ENCODE measurements around the gene SPIRE2.
"Not testable (repeated sequence)": the region's sequence is repeated elsewhere in the genome, so short reads cannot be mapped to it uniquely, and the experiment has no call there.

The SPIRE2 gene

DNA sequence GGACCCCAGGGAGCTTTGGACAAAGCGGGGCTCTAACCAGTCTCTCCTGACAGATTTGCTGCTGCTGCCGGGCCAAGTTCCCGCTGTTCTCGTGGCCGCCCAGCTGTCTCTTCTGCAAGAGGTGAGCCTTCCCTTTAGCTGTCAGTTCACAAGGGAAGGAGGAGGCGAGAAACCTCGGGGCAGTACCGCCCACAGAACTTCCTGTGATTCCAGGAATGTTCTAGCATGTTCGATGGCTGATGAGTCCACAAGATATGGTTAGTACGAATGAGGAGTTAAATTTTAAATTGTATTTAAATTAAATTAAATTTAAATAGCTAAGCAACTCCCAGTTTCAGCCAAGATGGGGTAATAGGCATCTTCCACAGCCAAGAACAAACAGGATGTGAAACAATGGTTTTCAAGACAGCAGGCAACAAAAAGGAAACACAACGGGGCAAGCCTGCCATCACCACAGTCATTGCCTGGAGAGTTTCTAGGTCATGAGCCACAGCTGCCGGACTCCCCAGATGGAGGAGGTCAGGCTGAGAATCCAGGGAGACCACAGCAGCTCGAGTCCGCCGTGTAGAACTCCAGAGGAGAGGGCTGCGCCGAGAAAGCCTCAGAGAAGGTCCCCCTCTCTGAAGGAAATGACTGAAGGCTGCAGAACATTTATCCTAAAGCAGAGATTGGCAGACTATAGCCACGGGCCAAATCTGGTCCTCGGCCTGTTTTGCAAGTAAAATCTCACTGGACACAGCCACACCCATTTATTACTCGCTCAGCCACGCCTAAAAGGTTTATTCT, 35.7 kb downstream of the SPIRE2 start:
- DNase-seq (ENCODE audit: low read depth in 2 of 2, low spot score in 1 of 2): peak in 1 of 2 donors; percentile 38

DNA sequence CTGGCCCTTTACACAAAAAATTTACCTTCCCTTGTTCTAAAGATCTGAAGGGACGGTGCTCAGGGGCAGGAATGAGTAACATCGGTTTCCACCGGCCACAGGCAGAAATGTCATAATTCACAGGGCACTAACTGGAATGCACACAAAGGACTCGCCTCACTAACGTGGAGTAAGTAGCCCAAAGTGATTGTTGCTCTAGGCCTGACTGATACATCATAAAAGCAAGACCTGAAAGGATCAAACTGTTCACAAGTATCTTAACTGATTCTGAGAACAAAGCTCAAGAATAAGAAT, 36.2 kb downstream of the SPIRE2 start:
- DNase-seq (ENCODE audit: low read depth in 2 of 2, low spot score in 1 of 2): no peak

DNA sequence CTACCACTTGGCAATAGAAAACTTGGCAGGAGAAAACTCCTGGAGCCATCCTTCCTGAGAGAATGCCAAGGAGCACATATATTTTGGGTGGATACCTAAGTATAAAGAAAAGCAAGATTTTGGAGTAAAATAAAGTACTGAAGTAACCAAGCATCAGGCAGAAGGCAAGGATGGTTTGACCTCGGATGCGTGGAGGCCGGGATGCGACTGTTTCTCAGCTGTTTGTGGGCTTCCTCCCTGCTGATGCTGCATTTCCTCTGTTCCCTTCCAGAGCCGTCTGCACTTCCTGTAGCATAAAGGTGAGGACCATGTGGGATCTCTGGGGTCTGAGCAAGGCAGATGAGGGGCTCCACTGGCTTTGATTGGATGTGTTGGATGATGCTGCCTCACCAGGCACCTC, 39.6 kb downstream of the SPIRE2 start:
- no peak for DNase-seq (ENCODE audit: low read depth in 2 of 2, low spot score in 1 of 2)

DNA sequence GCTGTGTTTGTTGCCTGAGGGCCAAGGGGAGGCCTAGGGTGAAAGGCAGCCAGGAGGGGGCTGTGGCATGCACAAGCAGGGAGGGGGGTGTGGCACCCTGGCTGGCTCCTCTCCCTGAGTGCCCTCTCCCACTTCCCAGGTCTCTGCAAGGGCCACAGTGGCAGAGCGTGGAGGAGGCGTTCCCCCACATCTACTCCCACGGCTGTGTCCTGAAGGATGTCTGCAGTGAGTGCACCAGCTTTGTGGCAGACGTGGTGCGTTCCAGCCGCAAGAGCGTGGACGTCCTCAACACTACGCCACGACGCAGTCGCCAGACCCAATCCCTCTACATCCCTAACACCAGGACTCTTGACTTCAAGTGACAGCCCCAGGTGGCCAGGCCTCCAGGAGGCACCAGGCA, 41.6 kb downstream of the SPIRE2 start:
- DNase-seq (ENCODE audit: low read depth in 2 of 2, low spot score in 1 of 2): no peak

DNA sequence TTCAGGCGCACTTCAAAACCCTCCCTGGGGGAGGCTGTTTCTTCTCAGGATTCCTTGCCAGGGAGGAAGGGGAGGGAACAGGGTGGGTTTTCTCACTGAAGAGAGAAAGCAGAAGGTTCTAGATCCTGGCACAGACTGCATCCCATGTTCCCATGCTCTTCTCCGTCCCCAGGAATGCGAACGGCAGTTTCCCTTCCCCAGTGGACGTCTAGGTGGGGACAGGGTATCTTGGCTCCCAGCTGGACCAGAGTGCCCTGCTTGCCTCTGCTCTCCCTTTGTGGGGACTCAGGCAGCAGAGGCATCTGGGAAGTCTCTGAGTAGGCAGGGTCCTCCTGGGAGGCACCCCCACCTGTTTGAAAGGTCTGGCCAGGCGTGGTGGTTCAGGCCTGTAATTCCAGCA, 42.2 kb downstream of the SPIRE2 start:
- DNase-seq (ENCODE audit: low read depth in 2 of 2, low spot score in 1 of 2): no peak

DNA sequence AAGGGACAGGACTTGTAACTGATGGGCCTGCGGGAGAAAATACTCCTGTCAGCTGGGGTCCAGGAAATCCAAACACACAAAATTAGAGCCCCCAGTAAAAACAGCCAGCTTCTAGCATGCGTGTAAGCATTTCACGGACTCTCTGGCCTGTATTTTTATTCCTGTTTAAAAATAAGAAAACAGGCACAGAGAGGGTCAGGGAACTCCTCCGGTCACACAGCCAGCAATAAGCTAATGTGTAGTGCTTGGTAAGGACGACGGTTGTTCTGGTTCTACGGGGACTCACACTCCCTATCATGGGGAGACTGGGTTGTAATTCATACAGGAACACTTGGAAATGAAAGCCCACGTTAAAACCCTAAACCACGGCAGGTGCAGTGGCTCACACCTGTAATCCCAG, 43.6 kb downstream of the SPIRE2 start:
- no peak for DNase-seq (ENCODE audit: low read depth in 2 of 2, low spot score in 1 of 2)

DNA sequence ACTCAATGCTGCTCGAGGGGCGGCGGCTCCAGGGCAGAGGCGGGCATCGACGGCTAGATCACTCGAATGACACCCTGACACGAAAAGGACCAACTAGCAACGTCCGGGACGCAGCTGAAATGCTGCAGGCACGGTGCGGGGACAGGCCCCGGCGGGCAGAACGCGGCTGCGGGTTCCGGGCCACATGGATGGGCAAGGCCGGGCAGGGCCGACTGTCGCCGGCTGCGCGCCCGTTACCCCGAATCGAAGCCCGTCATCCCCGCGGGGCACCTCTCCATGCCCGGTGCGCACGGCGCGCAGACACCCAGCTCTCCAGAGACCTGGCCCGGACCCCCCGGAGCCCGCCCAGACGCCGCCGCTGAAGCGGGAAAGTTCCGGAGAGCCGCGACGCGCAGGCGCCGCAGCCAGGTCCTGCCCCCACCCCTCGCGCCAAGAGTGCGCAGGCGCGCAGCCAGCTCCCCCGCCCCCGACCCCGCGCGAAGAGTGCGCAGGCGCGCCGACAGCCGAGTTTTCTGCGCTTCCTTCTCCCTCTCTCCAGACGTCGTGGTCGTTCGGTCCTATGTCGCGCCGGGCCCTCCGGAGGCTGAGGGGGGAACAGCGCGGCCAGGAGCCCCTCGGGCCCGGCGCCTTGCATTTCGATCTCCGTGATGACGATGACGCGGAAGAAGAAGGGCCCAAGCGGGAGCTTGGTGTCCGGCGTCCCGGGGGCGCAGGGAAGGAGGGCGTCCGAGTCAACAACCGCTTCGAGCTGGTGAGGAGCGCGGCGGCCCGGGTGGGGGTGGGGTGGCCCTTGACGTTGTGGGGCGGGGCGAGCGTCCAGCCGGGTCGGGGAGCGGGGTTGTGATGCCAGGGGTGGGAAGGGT, 45.1 kb downstream of the SPIRE2 start, which contains the start of gene TCF25:
Gene TCF25 (plus strand): TSS at position 484 of the 863 bp plus-strand sequence. CDS start 76 bp downstream, at position 560.
- DNase-seq (ENCODE audit: low read depth in 2 of 2, low spot score in 1 of 2): peak; percentile 67 to 70

DNA sequence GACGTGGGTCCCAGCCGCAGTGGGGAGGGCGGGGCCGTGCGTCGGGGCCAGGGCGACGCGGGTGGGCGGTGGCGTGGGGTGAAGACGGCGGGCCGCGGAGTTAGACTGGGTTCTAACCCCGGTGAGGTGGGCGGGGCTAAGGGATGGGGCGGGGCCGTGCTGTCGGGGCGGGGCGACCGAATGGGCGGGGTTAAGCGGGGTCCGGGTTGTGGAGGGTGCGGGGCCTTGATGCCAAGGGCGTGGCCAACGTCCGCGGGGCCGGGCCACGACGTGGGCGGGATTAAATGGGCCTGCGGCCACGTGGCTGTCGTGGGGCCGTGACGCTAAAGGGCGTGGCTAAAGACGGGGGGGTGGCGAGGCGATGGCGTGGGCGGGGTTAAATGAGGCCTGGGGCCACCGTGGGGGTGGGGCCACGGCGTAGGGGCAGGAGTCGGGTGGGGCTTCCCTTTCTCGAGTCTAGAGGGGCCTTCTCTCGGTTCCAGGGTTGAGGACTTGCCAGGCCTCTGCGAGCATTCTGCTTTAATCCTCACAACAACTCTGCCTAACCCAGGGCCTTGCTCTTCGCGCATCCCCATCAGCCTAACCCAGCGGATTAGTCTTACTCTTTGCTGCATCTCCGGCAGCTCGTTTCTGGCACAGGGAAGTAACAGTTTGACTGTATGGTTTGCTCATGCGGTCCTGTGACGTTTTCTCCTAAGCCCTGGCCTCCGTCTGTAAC, 45.9 kb downstream of the SPIRE2 start:
- DNase-seq (ENCODE audit: low read depth in 2 of 2, low spot score in 1 of 2): peak; percentile 90 to 93

DNA sequence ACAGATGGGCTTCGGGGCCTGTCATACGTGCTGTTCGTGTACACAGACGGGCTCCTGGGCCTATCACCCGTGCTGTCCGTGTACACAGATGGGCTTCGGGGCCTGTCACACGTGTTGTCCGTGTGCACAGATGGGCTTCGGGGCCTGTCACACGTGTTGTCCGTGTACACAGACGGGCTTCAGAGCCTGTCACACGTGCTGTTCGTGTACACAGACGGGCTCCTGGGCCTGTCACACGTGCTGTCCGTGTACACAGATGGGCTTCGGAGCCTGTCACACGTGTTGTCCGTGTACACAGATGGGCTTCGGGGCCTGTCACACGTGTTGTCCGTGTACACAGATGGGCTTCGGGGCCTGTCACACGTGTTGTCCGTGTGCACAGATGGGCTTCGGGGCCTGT, 50.8 kb downstream of the SPIRE2 start:
- DNase-seq (ENCODE audit: low read depth in 2 of 2, low spot score in 1 of 2): not testable (repeated sequence)

DNA sequence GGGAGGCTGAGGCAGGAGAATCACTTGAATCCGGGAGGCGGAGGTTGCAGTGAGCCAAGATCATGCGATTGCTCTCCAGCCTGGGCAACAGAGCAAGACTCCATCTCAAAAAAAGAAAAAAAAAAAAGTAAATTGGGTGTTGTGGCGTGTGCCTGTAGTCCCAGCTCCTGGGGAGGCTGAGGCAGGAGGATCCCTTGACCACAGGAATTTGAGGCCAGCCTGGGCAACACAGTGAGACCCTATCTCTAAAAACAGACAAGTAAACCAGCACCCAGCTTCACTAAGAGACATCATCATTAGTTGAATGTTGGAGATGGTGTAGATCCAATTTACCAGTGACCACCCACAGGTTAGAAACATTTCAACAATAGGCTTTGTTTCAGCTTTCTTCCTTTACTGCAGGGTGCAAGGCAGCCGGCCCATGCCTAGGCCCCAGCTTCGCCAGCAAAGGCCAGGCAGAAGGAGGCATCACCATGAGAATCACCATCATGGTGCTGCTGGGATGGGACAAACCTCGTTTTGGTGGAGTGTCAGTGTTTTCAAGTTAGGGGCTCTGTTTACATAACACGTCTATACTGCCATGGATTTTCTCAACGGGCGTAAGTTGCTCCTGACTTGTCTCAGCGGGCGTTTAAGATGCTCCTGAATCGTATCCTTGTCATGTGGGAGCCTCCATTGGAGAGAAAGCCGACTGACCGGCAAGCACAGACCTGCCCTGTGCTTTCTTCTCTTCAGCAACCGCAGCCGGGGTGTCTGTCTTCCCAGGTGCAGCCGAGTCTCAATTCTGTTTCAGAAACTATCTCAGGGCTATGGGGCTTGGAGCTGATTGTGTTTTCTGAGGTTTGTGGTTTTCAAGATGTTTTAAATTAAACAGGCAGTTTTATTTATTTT, 52.4 kb downstream of the SPIRE2 start:
- DNase-seq (ENCODE audit: low read depth in 2 of 2, low spot score in 1 of 2): no peak

DNA sequence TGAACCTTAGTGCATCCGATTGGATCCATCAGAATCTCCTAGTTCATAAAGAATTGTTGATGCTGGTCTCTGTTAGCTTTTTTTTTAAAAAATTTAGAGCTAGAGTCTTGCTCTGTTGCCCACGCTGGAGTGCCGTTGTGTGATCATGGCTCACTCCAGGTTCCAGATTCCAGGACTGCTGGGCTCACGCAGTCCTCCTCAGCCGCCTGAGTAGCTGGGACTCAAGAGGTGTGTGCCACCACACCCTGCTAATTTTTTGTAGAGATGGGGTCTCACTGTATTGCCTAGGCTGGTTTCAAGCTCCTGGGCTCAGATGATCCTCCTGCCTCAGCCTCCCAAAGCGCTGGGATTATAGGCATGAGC, 53.1 kb downstream of the SPIRE2 start:
- no peak for DNase-seq (ENCODE audit: low read depth in 2 of 2, low spot score in 1 of 2)

DNA sequence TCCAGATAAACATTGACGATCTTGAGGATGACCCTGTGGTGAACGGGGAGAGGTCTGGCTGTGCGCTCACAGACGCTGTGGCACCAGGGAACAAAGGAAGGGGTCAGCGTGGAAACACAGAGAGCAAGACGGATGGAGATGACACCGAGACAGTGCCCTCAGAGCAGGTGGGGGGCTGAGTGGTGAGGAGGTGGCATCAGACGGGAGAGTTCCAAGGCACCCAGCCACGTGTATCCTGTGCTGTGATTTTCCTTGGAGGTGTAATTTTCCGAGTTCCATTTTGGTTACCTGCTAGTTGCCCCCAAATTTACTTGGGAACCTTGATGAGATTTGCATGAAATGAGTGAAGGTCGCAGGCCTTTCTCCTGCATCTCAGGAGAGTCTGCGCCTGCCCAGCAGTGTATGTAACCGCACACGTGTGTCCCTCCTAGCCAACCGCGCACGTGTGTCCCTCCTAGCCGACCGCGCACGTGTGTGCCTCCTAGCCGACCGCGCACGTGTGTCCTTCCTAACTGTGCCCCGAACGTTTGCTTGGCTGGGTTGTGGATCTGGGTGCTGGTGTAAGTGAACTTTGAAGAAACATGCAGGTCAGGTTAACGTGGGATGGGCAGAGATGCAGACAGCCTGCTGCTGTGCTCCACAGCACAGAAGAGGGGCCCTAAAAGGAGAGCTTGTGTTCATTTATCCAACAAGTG, 55.2 kb downstream of the SPIRE2 start:
- no peak for DNase-seq (ENCODE audit: low read depth in 2 of 2, low spot score in 1 of 2)

DNA sequence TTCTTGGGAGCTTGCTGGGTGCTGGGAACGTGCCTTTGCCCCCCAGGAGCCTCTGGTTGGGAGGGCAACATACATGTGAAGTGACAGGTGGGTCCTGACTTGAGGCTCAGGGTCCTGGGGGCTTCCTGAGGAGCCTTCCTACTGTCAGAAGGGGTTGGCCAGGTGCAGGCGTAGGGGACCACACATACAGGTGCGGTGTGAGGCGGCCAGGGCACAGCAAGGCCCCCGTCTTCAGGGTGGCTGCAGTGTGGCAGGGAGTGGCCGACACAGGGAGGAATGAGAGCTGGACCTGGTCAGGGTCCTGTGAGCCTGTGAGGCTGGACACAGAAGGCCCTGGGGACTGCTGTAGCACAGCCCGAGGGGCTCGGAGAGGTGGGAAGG, 55.8 kb downstream of the SPIRE2 start:
- DNase-seq (ENCODE audit: low read depth in 2 of 2, low spot score in 1 of 2): no peak

DNA sequence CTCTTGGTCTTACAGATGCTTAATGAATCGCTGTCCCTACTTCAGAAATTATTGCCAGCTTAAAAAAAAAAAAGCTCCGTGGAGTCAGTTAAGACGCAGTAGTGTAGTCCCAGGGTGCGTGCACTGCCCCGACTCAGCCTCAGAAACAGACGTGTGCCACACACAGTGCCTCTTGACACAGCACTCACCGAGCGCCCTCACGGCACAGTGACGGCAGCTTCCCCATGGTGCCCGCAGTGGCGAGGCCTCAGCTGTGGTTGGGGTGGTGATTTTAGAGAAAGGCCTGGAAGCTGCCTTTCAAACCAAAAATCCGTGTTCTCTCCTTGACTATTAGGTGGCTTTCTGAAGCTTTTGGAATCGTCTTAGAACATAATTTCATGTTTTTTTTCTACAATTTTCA, 59.0 kb downstream of the SPIRE2 start:
- DNase-seq (ENCODE audit: low read depth in 2 of 2, low spot score in 1 of 2): no peak

DNA sequence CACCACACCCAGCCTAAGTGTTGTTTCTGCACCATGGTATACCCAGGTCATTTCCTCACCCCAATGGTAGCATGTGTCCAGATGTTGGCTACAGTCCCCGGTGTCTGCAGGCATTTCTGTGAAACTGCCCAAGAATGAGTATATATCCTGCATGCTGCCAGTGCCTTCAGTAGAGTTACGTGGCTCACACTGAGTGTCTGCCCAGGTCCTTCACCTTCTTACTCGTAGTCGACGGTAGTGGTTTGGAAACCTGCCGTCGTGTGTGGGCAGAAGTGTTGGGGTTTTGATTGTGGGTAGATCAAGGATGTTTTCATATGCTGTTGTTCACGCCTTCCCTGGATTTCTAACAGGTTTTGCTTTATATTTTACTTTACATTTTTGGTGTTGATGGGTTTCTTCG, 61.9 kb downstream of the SPIRE2 start:
- DNase-seq (ENCODE audit: low read depth in 2 of 2, low spot score in 1 of 2): no peak

DNA sequence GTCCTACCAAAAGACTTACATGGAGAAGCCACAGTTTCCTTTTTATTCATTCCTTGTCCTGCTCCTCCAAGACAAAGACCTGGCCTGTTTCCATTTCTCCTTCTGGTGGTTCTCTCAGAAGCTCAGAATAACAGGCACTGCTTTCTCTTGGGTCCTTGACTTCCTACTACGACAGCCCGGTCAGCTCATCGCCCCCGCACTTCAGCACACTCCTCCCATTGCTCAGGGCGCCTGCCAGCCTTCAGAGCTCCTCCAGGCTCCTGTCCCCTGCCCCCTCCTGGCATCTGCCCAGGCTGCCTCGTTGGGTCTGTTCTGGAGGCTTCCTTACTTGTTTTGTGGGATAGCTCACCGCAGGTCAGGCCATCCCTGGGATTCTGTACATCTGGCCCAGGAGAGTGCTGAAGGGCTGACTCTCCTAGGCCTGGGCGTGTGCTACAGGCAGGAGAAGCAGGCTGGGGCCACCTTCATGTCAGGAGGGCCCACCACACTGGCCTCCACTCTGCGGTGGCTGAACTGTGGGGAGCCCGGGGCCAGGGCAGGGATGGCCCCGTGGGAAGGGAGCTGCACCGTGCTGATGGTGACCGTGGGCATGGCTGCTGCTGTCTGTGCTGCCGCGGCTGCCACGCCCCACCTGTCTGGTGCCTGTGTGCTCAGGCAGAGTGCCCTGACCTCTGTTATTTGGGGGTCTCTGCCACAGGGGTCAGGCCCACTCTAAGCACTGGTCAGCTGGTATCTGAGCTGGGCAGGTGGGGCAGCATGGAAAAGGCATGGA, 62.8 kb downstream of the SPIRE2 start:
- no peak for DNase-seq (ENCODE audit: low read depth in 2 of 2, low spot score in 1 of 2)

DNA sequence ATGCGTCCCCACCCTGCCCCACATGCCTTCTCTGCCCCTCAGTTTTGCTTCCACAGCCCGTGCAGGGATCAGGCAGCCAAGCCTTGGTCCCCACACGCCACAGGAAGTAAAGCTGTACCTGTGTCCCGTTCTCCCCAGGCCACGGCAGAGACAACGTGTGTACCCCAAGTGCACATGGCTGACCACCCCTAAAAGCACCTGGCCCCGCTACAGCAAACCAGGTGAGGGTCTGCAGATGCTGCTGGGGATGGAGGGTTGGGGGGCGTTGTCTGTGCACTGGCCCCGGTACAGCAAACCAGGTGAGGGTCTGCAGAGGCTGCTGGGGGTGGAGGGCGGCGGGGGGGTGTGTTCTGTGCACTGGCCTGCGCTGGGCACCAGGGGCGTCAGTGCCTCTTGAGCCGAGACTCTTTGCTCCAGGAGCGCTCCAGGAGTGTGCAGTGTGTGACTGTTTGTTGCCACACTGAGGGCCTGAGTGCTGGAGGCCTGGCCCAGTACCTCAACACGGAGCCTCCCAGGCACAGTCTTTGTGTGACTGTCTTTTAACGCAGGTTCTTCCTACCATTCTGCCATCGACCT, 63.9 kb downstream of the SPIRE2 start:
- no peak for DNase-seq (ENCODE audit: low read depth in 2 of 2, low spot score in 1 of 2)

DNA sequence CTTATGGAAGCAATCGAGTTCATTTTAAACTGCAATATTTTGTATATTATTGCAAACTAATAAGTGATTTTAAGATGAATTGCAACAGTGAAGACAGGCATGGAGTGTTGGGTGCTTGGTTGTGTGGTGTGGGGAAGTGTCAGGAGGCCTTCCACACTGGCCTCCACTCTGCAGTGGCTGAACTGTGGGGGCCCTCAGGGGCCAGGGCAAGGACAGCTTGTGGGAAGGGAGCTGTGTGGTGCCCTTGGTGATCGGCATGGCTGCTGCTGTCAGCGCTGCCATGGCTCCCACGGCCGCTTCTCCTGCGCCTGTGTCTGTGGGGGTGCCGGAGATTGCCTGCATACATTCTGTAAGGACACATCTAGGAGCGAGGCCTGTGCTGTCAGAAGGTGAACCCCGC, 64.4 kb downstream of the SPIRE2 start:
- DNase-seq (ENCODE audit: low read depth in 2 of 2, low spot score in 1 of 2): no peak
